ENCODE data around the gene COQ6. TPM values are rescaled to one million over a fixed set of nuclear protein-coding genes. Genes with fewer than 3 reads are reported as not detected.

COQ6 gene
- polyA plus RNA-seq, 1 donor from 2014 or later: 82.3 TPM

GRCh38 chr14:73945159-73945670, 4.9 kb upstream of the COQ6 start:
- no peaks in the 10 kb centered on the region for H3K36me3 ChIP-seq (ENCODE audit: insufficient read depth, low read length)
- H3K27ac ChIP-seq (ENCODE audit: low read length): no peak overlapping the region
- no peaks in the 10 kb centered on the region for H4K20me1 ChIP-seq (ENCODE audit: insufficient read depth)

GRCh38 chr14:73953731-73954130, 3.6 kb downstream of the COQ6 start:
- no peaks in the 10 kb centered on the region for H3F3A ChIP-seq (ENCODE audit: insufficient read depth, low read length, poor library complexity, severe bottlenecking)
- no peaks in the 10 kb centered on the region for H4K20me1 ChIP-seq (ENCODE audit: insufficient read depth)
- H3K9me3 ChIP-seq (ENCODE audit: low read length): no peaks in the 10 kb centered on the region
- H3K4me2 ChIP-seq (ENCODE audit: low read length): no peak overlapping the region
- no peak overlapping the region for H3K4me3 ChIP-seq (ENCODE audit: low read length)
- H3K79me2 ChIP-seq (replicated peaks; ENCODE audit: insufficient read depth, low read length): peaks cover 9% of the 10 kb centered on the region
- no peak overlapping the region for H2AFZ ChIP-seq (ENCODE audit: low read depth, low read length)
- no peak for TF ChIP-seq CTCF (IDR thresholded peaks at IDR 0.05; ENCODE audit: poor library complexity, severe bottlenecking)
- H3K27ac ChIP-seq (ENCODE audit: low read length): no peak overlapping the region
- H3K36me3 ChIP-seq (ENCODE audit: insufficient read depth, low read length): no peaks in the 10 kb centered on the region
- H3K9me2 ChIP-seq (ENCODE audit: insufficient read depth, low read length): no peaks in the 10 kb centered on the region
- no peak overlapping the region for H3K9ac ChIP-seq (ENCODE audit: low read length)
- no peaks in the 10 kb centered on the region for H3K27me3 ChIP-seq (ENCODE audit: insufficient read depth, low read depth, low read length)

More at GRCh38 chr14:73945159-73945670, 4.9 kb upstream of the COQ6 start:
- Histone ChIP-seq H3K9ac (ENCODE audit: low read length) (no peak overlapping the region), H3K4me2 (ENCODE audit: low read length) (no peak overlapping the region), H3K9me2 (ENCODE audit: insufficient read depth, low read length) (no peaks in the 10 kb centered on the region), H3K9me3 (ENCODE audit: low read length) (no peaks in the 10 kb centered on the region), H3K27me3 (ENCODE audit: insufficient read depth, low read depth, low read length) (no peaks in the 10 kb centered on the region), H2AFZ (ENCODE audit: low read depth, low read length) (no peak overlapping the region), H3F3A (ENCODE audit: insufficient read depth, low read length, poor library complexity, severe bottlenecking) (no peaks in the 10 kb centered on the region), H3K4me3 (ENCODE audit: low read length) (no peak overlapping the region), H3K79me2 (replicated peaks; ENCODE audit: insufficient read depth, low read length) (no peaks in the 10 kb centered on the region)
- TF ChIP-seq EP300 (conservative IDR thresholded peaks at IDR 0.05; ENCODE audit: poor library complexity, severe bottlenecking) (no peak), SMC3 (conservative IDR thresholded peaks at IDR 0.05; ENCODE audit: poor library complexity) (no peak), TAF1 (IDR thresholded peaks at IDR 0.05; ENCODE audit: low read depth) (no peak), RAD21 (conservative IDR thresholded peaks at IDR 0.05) (no peak), EZH2 (IDR thresholded peaks at IDR 0.05; ENCODE audit: borderline replicate concordance, insufficient read depth, low read length, poor library complexity, severe bottlenecking) (no peak)

- TF ChIP-seq CTCF (IDR thresholded peaks at IDR 0.05; ENCODE audit: poor library complexity, severe bottlenecking): no peak
- no peaks in the 10 kb centered on the region for H3K36me3 ChIP-seq (ENCODE audit: insufficient read depth, low read length)
- no peaks in the 10 kb centered on the region for H3K27me3 ChIP-seq (ENCODE audit: insufficient read depth, low read depth, low read length)
Observed at GRCh38 chr14:73955674-73956073, 5.6 kb downstream of the COQ6 start.

More at GRCh38 chr14:73955674-73956073, 5.6 kb downstream of the COQ6 start:
- H3K4me3 ChIP-seq (ENCODE audit: low read length): no peak overlapping the region
- H3K9me2 ChIP-seq (ENCODE audit: insufficient read depth, low read length): no peaks in the 10 kb centered on the region
- no peak overlapping the region for H3K4me2 ChIP-seq (ENCODE audit: low read length)
- H4K20me1 ChIP-seq (ENCODE audit: insufficient read depth): no peaks in the 10 kb centered on the region
- H2AFZ ChIP-seq (ENCODE audit: low read depth, low read length): no peak overlapping the region
- no peaks in the 10 kb centered on the region for H3K9me3 ChIP-seq (ENCODE audit: low read length)
- H3K27ac ChIP-seq (ENCODE audit: low read length): no peak overlapping the region
- H3K79me2 ChIP-seq (replicated peaks; ENCODE audit: insufficient read depth, low read length): peaks cover 6% of the 10 kb centered on the region
- H3K9ac ChIP-seq (ENCODE audit: low read length): no peak overlapping the region
- H3F3A ChIP-seq (ENCODE audit: insufficient read depth, low read length, poor library complexity, severe bottlenecking): no peaks in the 10 kb centered on the region

All from neural cell (in vitro differentiated cells).